ENCODE results near the gene ENTR1.

Gene ENTR1

GRCh38 chr9:136374183-136374575 is 36.2 kb downstream of the ENTR1 start:
- DNase-seq, result no peak

- no peak for DNase-seq
Observed at GRCh38 chr9:136373300-136374182, 36.9 kb downstream of the ENTR1 start, which contains the start of gene CARD9. TSS of gene CARD9 (minus strand) at chr9:136373669. CDS start at chr9:136372078, 1,591 bp downstream.

DNA sequence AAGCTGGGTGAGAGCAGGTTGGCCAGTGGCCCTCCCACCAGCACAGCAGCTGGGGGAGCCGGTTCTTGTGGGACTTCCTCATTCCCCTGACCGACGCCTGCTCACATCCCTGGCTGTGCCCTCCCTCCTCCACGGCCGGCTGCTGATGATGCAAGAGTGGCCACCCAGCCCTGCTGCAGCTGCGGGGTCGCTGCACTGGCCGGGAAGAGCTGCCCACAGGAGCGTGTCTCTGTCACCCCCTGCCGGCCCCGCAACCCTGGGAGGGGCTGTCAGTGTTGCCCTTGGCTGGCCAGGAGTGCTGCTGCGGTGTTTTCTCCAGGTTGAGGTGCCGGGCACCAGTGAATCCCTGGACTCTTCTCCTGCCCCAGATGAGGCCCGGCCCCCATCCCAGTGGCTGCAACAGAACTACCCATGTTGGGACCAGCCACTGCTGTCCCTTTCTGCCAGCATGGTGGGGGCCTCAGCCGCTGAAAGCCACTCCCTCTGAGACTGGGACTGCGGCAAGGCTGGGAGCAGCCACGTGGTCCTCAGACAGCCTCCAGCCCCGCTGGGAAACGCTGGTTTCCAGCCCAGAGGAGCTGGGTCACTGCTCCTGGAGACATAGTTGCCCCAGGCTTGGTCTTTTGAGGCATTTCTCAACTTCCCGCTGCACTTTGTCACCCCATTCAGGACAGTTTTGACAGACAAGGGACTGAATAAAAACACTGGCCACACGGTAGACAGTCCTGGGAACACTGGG is 37.7 kb downstream of the ENTR1 start:
- no peak for DNase-seq

DNA sequence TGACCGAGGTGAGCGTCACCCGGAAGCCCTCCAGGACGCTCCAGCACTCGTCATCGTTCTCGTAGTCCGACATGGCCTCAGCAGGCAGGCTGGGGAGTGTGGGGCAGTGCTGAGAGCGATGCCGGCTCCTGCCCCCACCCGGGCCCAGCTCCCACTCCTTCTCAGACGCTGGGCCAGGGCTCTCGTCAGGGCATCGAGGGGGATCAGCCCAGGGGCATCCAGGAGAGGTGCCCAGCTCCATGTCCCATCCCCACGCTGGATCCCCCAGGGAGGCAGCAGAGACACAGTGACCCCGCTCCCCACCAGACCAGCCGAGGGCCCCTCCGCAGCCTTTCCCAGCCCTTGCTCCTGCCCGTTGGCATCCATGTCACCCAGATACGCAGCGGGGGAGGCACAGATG is 38.4 kb downstream of the ENTR1 start:
- DNase-seq, result no peak

DNA sequence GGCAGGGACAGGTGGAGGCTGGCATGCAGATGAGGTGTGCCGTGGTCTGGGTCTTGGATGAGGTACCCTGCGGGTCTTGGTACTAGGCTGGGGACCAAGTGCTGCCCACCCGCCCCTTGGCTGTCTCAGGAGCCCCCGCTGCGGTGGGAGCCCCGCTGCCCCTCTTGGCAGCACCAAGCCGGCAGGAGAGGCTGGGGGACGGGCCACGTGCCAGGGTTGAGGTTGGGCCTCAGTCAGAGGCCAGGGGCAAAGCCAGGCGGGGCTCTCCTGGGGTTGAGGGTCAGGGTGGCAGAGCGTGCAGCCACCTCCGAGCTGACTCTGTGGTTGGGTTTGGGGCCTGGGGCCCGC is 38.9 kb downstream of the ENTR1 start:
- no peak for DNase-seq

- DNase-seq, result no peak
Observed at GRCh38 chr9:136370687-136371532, 39.5 kb downstream of the ENTR1 start.

GRCh38 chr9:136370037-136370436 is 40.4 kb downstream of the ENTR1 start:
- no peak for DNase-seq

GRCh38 chr9:136368190-136368589 is 42.2 kb downstream of the ENTR1 start:
- DNase-seq, result no peak

DNA sequence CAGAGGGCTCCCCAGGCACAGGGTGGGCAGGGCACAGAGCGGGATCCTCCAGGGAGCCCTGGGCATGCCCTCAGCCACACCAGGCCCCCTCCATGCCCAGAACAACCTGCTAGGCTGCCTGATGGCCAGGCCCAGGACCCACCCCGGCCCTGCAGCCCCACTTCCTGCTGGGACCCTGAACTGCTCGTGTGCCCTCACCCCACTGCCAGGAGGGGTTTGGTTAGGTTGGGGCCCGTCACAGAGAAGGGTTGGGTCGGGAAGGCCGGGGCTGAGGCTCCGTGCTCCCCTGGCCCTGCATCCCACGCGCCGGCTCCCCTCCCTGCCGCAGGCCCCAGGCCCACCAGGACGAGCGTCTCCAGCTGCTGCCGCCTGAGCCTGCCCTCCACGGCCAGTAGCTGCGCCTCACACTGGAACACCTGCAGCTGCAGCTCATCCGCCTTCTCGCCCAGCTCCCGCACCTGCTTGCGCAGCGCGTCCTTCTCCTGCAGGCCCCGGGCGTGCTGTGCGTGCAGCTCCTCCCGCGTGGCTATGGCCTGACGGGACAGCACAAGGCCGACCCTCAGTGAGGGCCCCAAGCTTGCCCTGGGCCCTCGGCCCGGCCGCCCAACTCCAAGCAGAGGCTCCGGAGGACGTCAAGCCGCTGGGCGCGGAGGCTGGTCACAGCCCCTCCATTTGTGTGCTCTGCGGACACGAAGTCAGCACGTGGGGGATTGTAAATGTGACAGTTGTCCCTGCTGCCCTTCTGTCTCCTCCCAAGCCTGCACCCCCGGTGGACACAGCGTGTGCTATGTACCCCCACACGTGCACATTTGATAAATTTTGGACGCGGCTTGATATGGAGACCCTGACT is 42.9 kb downstream of the ENTR1 start:
- no peak for DNase-seq

DNA sequence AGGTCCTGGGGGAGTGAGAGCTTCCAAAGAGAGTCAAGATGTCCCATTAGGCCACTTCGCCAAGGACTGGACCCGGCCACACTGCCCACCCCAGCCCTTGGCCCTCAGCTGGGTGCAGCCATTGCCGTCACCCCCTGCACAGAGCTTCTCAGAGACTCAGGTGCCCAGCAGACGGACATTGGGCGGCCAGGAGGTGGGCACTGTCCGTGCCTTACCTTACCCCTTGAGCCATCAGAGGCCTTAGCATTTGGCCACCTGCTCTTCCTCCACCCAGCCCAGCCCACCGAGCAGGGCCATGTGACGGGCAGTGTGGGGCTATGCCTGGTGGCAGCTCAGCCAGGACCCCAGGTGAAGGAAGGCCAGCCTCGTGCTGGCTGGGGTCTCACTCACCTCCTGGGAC is 43.6 kb downstream of the ENTR1 start:
- no peak for DNase-seq

GRCh38 chr9:136365775-136366222 is 44.6 kb downstream of the ENTR1 start:
- no peak for DNase-seq

DNA sequence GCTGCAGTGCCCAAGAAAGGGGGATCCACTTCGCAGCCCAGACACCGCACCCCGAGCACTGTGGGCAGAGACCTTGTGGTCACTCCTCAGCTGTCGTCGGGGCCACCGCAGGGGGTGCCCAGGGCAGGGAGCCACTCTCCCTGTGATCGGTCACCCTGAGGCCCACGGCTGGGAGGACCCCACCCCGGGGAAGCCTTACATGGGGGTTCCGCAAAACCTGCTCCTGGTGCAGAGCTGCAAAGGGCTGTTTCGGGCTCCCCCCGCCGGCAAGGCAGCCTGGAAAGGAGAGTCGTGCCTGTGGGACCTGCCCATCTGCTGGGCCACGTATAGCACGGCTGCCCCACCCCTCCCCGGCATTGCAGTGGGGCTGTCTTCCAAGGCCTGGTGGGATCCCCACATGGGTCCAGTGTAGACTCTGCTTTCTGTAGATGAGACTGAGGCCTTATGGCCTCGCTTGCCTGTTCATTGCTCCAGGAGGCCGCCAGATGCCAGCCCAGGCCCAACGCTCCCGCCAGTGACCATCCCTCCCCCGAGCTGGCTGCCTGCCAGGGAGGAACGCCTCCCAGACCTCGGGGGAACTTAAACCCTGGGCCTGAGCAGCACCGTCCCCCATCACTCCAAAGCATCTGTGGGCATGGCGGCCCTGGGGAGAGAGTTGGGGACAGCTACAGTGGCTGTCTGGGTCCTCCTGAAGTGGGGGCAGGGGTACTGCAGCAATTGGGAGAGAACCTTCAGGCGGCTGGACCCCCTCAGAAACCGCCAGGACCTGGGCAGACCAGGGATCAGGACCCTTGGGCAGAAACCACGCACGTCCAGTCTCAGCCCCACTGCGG is 45.3 kb downstream of the ENTR1 start:
- DNase-seq, result no peak

- DNase-seq, result no peak
Observed at GRCh38 chr9:136363949-136364748, 46.3 kb downstream of the ENTR1 start.

GRCh38 chr9:136363106-136363948 is 47.1 kb downstream of the ENTR1 start, which contains the start of gene DNLZ:
TSS of gene DNLZ (minus strand) at chr9:136363744. CDS start at chr9:136363714, 30 bp downstream.
- peak; percentile 76 for DNase-seq

GRCh38 chr9:136362450-136362784 is 48.0 kb downstream of the ENTR1 start:
- no peak for DNase-seq

GRCh38 chr9:136361754-136362449 is 48.5 kb downstream of the ENTR1 start:
- no peak for DNase-seq

DNA sequence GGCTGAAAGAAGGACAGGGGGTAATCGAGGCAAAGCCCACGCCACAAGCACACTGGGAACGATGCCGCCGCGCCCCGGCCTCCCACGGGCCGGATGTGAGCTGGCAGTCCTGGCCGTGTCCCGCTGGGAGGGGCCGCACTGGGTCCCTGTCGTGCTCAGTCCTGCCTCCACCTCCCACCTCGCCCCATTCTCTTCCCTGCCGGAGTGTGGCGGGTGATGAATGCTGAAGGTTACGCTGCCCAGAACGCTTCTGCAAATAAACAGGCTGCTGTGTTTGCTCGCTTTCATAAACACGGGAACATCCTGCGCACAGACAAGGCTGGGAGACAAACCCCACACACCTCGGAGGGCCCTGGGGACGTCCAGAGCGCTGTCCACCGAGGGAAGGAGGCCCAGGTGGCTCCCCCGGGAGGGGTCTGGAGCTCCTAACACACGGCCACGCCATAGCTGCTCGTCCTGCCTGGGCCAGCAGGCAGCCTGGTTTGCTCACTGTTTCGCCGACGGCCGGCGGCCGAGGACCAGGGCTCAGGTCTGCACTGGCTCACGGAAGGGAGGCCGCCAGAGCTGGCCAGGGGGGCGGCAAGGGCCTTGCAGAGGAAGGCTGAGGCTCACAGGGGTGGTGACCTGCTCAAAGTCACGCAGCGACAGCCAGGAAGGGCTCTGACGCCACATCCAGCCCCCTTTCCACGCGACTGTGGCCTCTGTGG is 49.2 kb downstream of the ENTR1 start:
- no peak for DNase-seq

Data from NCI-H1105 treated with DMSO at 0.1 percent for 48 hours (cell line).